BLaER1 treated with 17β-estradiol and CSF1 and Interleukin-3, amounts not matched to agents 10 nM and 100 nM (cell line): ENCODE results near the gene CCN5.

Experiments used
- H3K27ac ChIP-seq, 11 experiments: shearing (Covaris generic); formaldehyde crosslinking; 2 replicates each; pipeline ENCODE4 v1.8.1; 2022
- H3K27me3 ChIP-seq, 11 experiments: shearing (Covaris generic); formaldehyde crosslinking; 2 replicates each; pipeline ENCODE4 v1.8.1; 2022
- H3K36me3 ChIP-seq, 11 experiments: shearing (Covaris generic); formaldehyde crosslinking; 2 replicates each; pipeline ENCODE4 v1.8.1; 2022
- H3K4me1 ChIP-seq, 10 experiments: shearing (Covaris generic); formaldehyde crosslinking; 2 replicates each; pipeline ENCODE4 v1.8.1; 2022
- H3K4me2 ChIP-seq, 11 experiments: shearing (Covaris generic); formaldehyde crosslinking; 2 replicates each; pipeline ENCODE4 v1.8.1; 2022
- H3K4me3 ChIP-seq, 10 experiments: shearing (Covaris generic); formaldehyde crosslinking; 2 replicates each; pipeline ENCODE4 v1.8.1; 2022
- H3K9ac ChIP-seq, 11 experiments: shearing (Covaris generic); formaldehyde crosslinking; 2 replicates each; pipeline ENCODE4 v1.8.1; 2022
- H3K9me3 ChIP-seq, 11 experiments: shearing (Covaris generic); formaldehyde crosslinking; replicated peaks in 1 of 11; 2 replicates each; pipeline ENCODE4 v1.8.1; 2022
- H4K20me1 ChIP-seq, 11 experiments: shearing (Covaris generic); formaldehyde crosslinking; 2 replicates each; pipeline ENCODE4 v1.8.1; 2022
- Cebpa-rat ChIP-seq, 11 experiments: shearing (Covaris generic); IDR thresholded peaks; 2 replicates each; pipeline ENCODE4 v1.8.1; 2022

The CCN5 gene

DNA sequence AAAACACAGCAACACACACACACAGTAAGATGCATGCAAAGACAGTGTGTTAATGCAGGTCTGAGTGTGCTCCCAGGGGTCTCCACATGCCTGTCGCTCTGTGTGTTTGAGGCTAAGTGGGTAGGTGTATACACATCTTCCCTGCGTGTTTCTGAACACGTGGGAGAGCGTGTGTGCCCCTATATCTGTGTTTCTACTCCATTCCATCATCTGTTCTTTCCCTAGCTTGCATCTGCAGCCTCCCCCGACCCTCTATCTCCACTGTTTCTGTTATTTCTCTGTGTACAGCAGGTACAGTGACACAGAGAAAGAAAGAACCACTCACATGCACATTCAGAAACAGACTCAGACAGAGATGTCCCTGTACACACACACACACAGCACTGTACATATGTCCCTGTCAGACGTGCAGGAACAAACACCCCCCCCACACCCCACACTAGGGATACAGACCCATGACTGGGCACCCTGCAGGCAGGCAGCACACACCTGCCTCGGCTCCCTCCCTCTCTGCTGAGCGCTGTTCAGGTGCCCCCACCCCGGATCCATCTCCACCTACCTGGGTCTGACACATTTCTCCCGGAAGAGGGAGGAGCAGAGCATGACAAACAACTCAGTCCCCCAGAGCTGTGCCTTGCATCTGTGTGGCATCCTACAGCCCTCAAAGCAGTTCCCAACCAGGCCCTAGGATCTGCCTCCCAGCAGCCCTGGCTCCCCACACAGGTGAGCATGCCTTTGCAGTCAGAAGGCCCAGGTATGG lies 58.1 kb downstream of the CCN5 start:
- TF ChIP-seq Cebpa-rat (IDR thresholded peaks at IDR 0.05), result no peak
- no peak overlapping the region for H3K27ac ChIP-seq
- H3K27me3 ChIP-seq, result peaks cover 0 to 11% (median 0%) of the 10 kb centered on the region in 11 experiments; a peak in 2 of 22 replicates
- no peaks in the 10 kb centered on the region for H3K36me3 ChIP-seq
- no peak overlapping the region for H3K4me2 ChIP-seq
- no peak overlapping the region for H3K4me3 ChIP-seq
- peaks cover 0 to 11% (median 0%) of the 10 kb centered on the region in 11 experiments; a peak in 4 of 22 replicates for H4K20me1 ChIP-seq
- H3K4me1 ChIP-seq, result peaks cover 0 to 19% (median 13%) of the 10 kb centered on the region in 10 experiments; a peak in 11 of 20 replicates
- no peak overlapping the region for H3K9ac ChIP-seq
- no peaks in the 10 kb centered on the region for H3K9me3 ChIP-seq

DNA sequence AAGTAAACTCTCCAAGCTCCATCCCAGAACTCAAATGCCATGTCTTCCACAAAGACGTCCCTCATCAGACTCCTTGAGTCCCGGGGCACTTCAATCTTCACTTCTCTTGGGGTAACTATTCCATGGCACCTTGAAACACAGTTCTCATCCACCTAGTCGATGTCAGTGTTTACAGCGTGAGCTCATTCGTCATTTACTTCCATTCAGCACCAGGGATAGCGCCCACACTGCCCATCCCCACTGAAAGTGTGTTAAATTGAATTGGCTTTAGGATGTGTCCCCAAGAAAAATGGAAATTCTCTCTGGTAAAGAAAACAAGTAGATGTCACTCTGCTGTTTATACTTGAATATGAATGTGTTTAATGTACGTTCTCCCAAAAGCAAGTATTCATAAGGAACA lies 61.8 kb downstream of the CCN5 start:
- H3K4me3 ChIP-seq, result no peak overlapping the region
- no peaks in the 10 kb centered on the region for H3K4me1 ChIP-seq
- peaks cover 0 to 4% (median 0%) of the 10 kb centered on the region in 11 experiments; a peak in 4 of 22 replicates for H4K20me1 ChIP-seq
- no peak overlapping the region for H3K27ac ChIP-seq
- no peak overlapping the region for H3K9ac ChIP-seq
- H3K27me3 ChIP-seq, result peaks cover 0 to 11% (median 0%) of the 10 kb centered on the region in 11 experiments; a peak in 2 of 22 replicates
- no peak overlapping the region for H3K4me2 ChIP-seq
- no peaks in the 10 kb centered on the region for H3K9me3 ChIP-seq
- no peaks in the 10 kb centered on the region for H3K36me3 ChIP-seq
- no peak for TF ChIP-seq Cebpa-rat (IDR thresholded peaks at IDR 0.05)
